Neutrophil (primary cell): ENCODE measurements around the gene KDM4B.

Experiments
- H3K27ac ChIP-seq: fragments of 200-600 bp; sonication (generic); 2 replicates; pipeline ENCODE4 v1.5.1; 2016; ENCODE audit warnings: mild to moderate bottlenecking, moderate library complexity
- H3K27me3 ChIP-seq: fragments of 200-600 bp; sonication (generic); 2 replicates; pipeline ENCODE4 v1.6.0; 2016; ENCODE audit warnings: mild to moderate bottlenecking
- H3K36me3 ChIP-seq: fragments of 200-600 bp; sonication (generic); 2 replicates; pipeline ENCODE4 v1.5.1; 2017
- H3K4me1 ChIP-seq, 2 experiments: fragments of 200-600 bp in 1 of 2; sonication (generic) in 1 of 2; 1 replicate in 1 of 2; 2 replicates in 1 of 2; pipeline versions ENCODE4 v1.5.1 to v1.6.1; 2013 to 2016; ENCODE audit warnings: low read depth in 1 of 2, low read length in 1 of 2, mild to moderate bottlenecking in 1 of 2, moderate library complexity in 1 of 2; ENCODE audit not compliant: control insufficient read depth in 1 of 2, insufficient read depth in 1 of 2
- H3K4me3 ChIP-seq, 2 experiments: fragments of 200-600 bp in 1 of 2; sonication (generic) in 1 of 2; 1 replicate in 1 of 2; 2 replicates in 1 of 2; pipeline ENCODE4 v1.5.1; 2013 to 2016; ENCODE audit warnings: low read depth in 1 of 2, low read length in 1 of 2, mild to moderate bottlenecking in 1 of 2, moderate library complexity in 1 of 2
- H3K9me3 ChIP-seq: fragments of 200-600 bp; sonication (generic); 2 replicates; pipeline ENCODE4 v1.5.1; 2016
- TF ChIP-seq, protein P1 (sequence below): fragments of 200-600 bp; sonication (generic); IDR thresholded peaks from 2 replicates; pipeline ENCODE4 v1.5.1; 2016; ENCODE audit warnings: antibody characterized with exemption

Gene KDM4B

GRCh38 chr19:5048727-5049553, 80.0 kb downstream of the KDM4B start:
- Histone ChIP-seq H3K4me1 (no peaks in the 10 kb centered on the region), H3K27ac (no peak overlapping the region), H3K9me3 (no peaks in the 10 kb centered on the region), H3K27me3 (no peaks in the 10 kb centered on the region), H3K36me3 (peaks cover 92% of the 10 kb centered on the region), H3K4me3 (no peak overlapping the region)
- TF ChIP-seq, protein P1, sequence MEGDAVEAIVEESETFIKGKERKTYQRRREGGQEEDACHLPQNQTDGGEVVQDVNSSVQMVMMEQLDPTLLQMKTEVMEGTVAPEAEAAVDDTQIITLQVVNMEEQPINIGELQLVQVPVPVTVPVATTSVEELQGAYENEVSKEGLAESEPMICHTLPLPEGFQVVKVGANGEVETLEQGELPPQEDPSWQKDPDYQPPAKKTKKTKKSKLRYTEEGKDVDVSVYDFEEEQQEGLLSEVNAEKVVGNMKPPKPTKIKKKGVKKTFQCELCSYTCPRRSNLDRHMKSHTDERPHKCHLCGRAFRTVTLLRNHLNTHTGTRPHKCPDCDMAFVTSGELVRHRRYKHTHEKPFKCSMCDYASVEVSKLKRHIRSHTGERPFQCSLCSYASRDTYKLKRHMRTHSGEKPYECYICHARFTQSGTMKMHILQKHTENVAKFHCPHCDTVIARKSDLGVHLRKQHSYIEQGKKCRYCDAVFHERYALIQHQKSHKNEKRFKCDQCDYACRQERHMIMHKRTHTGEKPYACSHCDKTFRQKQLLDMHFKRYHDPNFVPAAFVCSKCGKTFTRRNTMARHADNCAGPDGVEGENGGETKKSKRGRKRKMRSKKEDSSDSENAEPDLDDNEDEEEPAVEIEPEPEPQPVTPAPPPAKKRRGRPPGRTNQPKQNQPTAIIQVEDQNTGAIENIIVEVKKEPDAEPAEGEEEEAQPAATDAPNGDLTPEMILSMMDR = no peak

- Histone ChIP-seq H3K27ac (no peak overlapping the region), H3K9me3 (no peaks in the 10 kb centered on the region), H3K4me1 (no peaks in the 10 kb centered on the region), H3K27me3 (no peaks in the 10 kb centered on the region), H3K4me3 (no peak overlapping the region), H3K36me3 (peaks cover 96% of the 10 kb centered on the region)
- TF ChIP-seq, protein P1 = no peak
These were observed 80.6 kb downstream of the KDM4B start for GRCh38 chr19:5049561-5049960.

DNA sequence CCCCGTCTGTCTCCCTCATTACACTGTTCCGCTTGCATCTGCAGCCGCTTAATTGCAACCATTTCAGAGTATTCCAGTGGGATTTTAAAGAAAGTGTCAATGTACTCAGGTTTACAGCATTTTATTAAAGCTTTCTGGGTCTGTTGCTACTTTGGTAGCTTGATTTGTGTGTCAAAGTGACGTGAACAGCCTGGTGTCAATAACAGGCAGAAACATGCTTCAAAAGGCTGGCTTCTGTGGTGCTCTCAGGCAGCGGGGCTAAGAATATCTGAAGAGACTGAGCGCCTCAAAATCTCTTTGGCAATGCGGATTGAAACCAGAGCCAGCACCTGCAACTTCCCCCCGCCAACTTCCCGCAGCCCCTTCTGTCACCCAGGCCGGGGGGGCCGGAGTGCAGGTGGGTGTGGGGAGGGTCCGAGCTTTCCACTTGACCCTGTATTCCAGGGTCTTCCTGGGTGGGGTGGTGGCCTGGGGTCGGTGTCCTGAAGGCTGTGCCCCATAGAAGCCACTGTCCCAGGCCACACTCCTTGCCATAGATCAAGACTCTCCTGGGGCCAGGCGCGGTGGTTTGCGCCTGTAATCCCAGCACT, 81.2 kb downstream of the KDM4B start:
- TF ChIP-seq, protein P1 = no peak
- H3K36me3 ChIP-seq = peaks cover 96% of the 10 kb centered on the region

GRCh38 chr19:5050905-5051304, 82.0 kb downstream of the KDM4B start:
- Histone ChIP-seq H3K9me3 (no peaks in the 10 kb centered on the region), H3K36me3 (peaks cover 96% of the 10 kb centered on the region), H3K4me3 (no peak overlapping the region), H3K27me3 (no peaks in the 10 kb centered on the region), H3K4me1 (no peaks in the 10 kb centered on the region), H3K27ac (no peak overlapping the region)
- TF ChIP-seq, protein P1 = no peak

More for the DNA sequence above, 81.2 kb downstream of the KDM4B start:
- Histone ChIP-seq H3K9me3 (no peaks in the 10 kb centered on the region), H3K4me3 (no peak overlapping the region), H3K27me3 (no peaks in the 10 kb centered on the region), H3K4me1 (no peaks in the 10 kb centered on the region), H3K27ac (no peak overlapping the region)

DNA sequence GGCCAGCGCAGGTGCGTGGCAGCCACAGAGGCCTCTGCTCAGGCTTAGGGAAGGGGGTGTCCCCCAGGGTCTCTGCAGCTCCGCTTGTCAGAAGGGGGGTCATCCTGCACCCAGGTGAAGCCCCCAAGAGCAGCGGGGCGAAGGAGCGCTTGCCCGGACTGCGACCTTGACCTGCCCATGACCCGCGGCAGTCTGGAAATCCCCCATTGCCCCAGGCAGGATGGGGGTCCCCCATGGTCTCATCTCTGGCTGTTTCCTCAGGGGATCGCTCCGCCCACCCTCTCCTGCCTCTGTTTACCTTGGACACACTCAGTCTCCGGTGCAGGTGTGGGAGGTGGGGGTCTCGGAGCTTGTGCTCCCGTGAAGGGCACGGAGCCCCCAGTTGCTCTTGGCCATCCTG, 82.7 kb downstream of the KDM4B start:
- Histone ChIP-seq H3K36me3 (peaks cover 95% of the 10 kb centered on the region), H3K9me3 (no peaks in the 10 kb centered on the region), H3K4me1 (no peaks in the 10 kb centered on the region), H3K27ac (no peak overlapping the region), H3K4me3 (no peak overlapping the region), H3K27me3 (no peaks in the 10 kb centered on the region)
- TF ChIP-seq, protein P1 = no peak
